A549 (cell line): ENCODE results near the gene DCAF11.

Experiments used
- PHF8 ChIP-seq: fragments of 200-600 bp; sonication (generic); IDR thresholded peaks from 2 replicates; pipeline ENCODE4 v1.6.1; 2016; ENCODE audit warnings: low read depth, mild to moderate bottlenecking, antibody characterized with exemption, moderate library complexity, borderline replicate concordance
- POLR2AphosphoS2 ChIP-seq: conservative IDR thresholded peaks from 2 replicates; pipeline ENCODE4 v1.6.1; 2012; ENCODE audit warnings: low read length, improper control_type of control experiment, inconsistent platforms

DNA sequence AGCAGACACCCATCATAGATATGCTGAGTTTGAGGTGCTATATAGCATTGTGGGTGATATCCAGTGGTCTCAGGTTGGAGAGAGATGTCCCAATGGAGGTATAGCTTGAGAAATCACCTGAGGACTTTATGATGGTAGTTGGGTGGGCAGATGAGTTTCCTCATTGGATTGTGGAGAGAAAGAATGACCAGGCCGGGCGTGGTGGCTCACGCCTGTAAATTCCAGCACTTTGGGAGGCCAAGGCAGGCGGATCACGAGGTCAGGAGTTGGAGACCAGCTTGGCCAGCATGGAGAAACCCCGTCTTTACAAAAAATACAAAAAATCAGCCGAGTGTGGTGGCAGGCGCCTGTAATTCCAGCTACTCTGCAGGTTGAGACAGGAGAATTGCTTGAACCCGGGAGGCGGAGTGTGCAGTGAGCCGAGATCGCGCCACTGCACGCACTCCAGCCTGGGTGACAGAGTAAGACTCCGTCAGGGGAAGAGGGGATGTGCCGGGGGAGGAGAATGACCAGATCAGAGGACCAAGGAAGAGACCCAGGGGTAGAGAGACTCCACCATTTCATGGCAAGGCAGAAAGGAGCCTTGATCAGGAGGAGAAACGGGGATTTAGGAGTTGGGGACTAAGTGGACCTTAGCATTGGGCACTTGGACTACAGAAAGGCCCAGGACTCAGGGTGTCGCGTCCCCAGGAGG lies 21.2 kb upstream of the DCAF11 start:
- TF ChIP-seq PHF8, result no peak
- TF ChIP-seq POLR2AphosphoS2, result no peak
